Glomerular visceral epithelial cell (primary cell): ENCODE results near the gene KCNC1.

ENCODE experiments used
- DNase-seq: peaks from one replicate; pipeline ENCODE4 v3.0.0-alpha.2; 2016; ENCODE audit errors: extremely low spot score

Gene KCNC1

GRCh38 chr11:17738151-17738973 lies 3.8 kb downstream of the KCNC1 start:
- DNase-seq = no peak

- no peak for DNase-seq
Measured at GRCh38 chr11:17739945-17740338, 5.4 kb downstream of the KCNC1 start.

- no peak for DNase-seq
Measured at GRCh38 chr11:17740649-17741235, 6.2 kb downstream of the KCNC1 start.

GRCh38 chr11:17741487-17741886 lies 6.9 kb downstream of the KCNC1 start:
- DNase-seq = no peak

GRCh38 chr11:17742019-17742418 lies 7.4 kb downstream of the KCNC1 start:
- no peak for DNase-seq

- DNase-seq = no peak
Measured at GRCh38 chr11:17743026-17743807, 8.6 kb downstream of the KCNC1 start.

- DNase-seq = no peak
Measured at GRCh38 chr11:17743808-17744119, 9.2 kb downstream of the KCNC1 start.

- no peak for DNase-seq
Measured at GRCh38 chr11:17744151-17744940, 9.8 kb downstream of the KCNC1 start.

GRCh38 chr11:17745023-17745772 lies 10.6 kb downstream of the KCNC1 start:
- DNase-seq = no peak

- DNase-seq = no peak
Measured at GRCh38 chr11:17746096-17746495, 11.5 kb downstream of the KCNC1 start.

GRCh38 chr11:17747131-17747955 lies 12.8 kb downstream of the KCNC1 start:
- no peak for DNase-seq

- no peak for DNase-seq
Measured at GRCh38 chr11:17748044-17748443, 13.5 kb downstream of the KCNC1 start.

- DNase-seq = no peak
Measured at GRCh38 chr11:17748761-17749721, 14.5 kb downstream of the KCNC1 start.

- no peak for DNase-seq
Measured at GRCh38 chr11:17750013-17750800, 15.6 kb downstream of the KCNC1 start.

- no peak for DNase-seq
Measured at GRCh38 chr11:17750801-17751165, 16.2 kb downstream of the KCNC1 start.

GRCh38 chr11:17751558-17751957 lies 17.0 kb downstream of the KCNC1 start:
- DNase-seq = no peak

GRCh38 chr11:17752144-17752543 lies 17.6 kb downstream of the KCNC1 start:
- DNase-seq = no peak

- no peak for DNase-seq
Measured at GRCh38 chr11:17753153-17753552, 18.6 kb downstream of the KCNC1 start.

GRCh38 chr11:17753641-17754040 lies 19.1 kb downstream of the KCNC1 start:
- DNase-seq = no peak
